IMR-90 (cell line): ENCODE data around the gene GPRC5D. TPM values are rescaled to one million over a fixed set of nuclear protein-coding genes. Genes with fewer than 3 reads are reported as not detected.

ENCODE experiments used
- ATAC-seq: fragments of 200-7000 bp; cut with Tn5 transposase; 2 replicates; pipeline ENCODE4 v1.9.1; 2020; ENCODE audit warnings: low read depth, mild to moderate bottlenecking, moderate library complexity
- BruUV-seq: library from RNA; stranded (reverse); fragments of 400-500 nt; replicated peaks from 2 replicates; lab custom pipeline; 2021; lab: Mats Ljungman, UMichigan
- CTCF ChIA-PET: fragments of 300-600 bp; formaldehyde crosslinking; extraction: SDS; loops from one replicate; lab custom pipeline; 2021; ENCODE audit warnings: antibody characterized with exemption; lab: Yijun Ruan, JAX
- POLR2A ChIA-PET: fragments of 300-600 bp; sonication (Branson Sonifier 250); formaldehyde crosslinking; loops from one replicate; lab custom pipeline; 2022; ENCODE audit warnings: antibody characterized with exemption; ENCODE audit not compliant: unreplicated experiment; lab: Charles Lee
- DNase-seq: peaks from one replicate; pipeline ENCODE4 v3.0.0; 2013
- H2AFZ ChIP-seq: replicated peaks from 2 replicates; pipeline ENCODE3; 2013; ENCODE audit warnings: low read length, mild to moderate bottlenecking; ENCODE audit not compliant: poor library complexity
- H2AK5ac ChIP-seq: 2 replicates; pipeline ENCODE4 v1.6.1; 2013; ENCODE audit warnings: low read depth, low read length, inconsistent platforms
- H2AK9ac ChIP-seq: replicated peaks from 2 replicates; pipeline ENCODE3; 2013; ENCODE audit warnings: mild to moderate bottlenecking, low read depth, low read length, moderate library complexity; ENCODE audit not compliant: poor library complexity
- H2BK120ac ChIP-seq: 2 replicates; pipeline ENCODE4 v1.6.1; 2013; ENCODE audit warnings: low read depth, low read length, inconsistent platforms
- H2BK15ac ChIP-seq: 3 replicates; pipeline ENCODE4 v1.6.1; 2013; ENCODE audit warnings: low read depth, low read length, inconsistent platforms
- H2BK20ac ChIP-seq: 2 replicates; pipeline ENCODE4 v1.6.1; 2013; ENCODE audit warnings: low read depth, mild to moderate bottlenecking, inconsistent platforms, low read length, moderate library complexity
- H2BK5ac ChIP-seq: 2 replicates; pipeline ENCODE4 v1.6.1; 2013; ENCODE audit warnings: mild to moderate bottlenecking, low read depth, low read length, inconsistent platforms; ENCODE audit not compliant: poor library complexity, severe bottlenecking
- H3K14ac ChIP-seq: replicated peaks from 2 replicates; pipeline ENCODE4 v1.6.1; 2013; ENCODE audit warnings: low read depth, low read length, inconsistent platforms
- H3K18ac ChIP-seq: 2 replicates; pipeline ENCODE4 v1.6.1; 2013; ENCODE audit warnings: low read depth, low read length, control low read depth
- H3K23ac ChIP-seq: 2 replicates; pipeline ENCODE4 v1.6.1; 2013; ENCODE audit warnings: low read depth, low read length, inconsistent platforms
- H3K27ac ChIP-seq: 2 replicates; pipeline ENCODE4 v1.5.1; 2013; ENCODE audit warnings: mild to moderate bottlenecking, control low read depth, low read length; ENCODE audit not compliant: insufficient read depth
- H3K27me3 ChIP-seq: 2 replicates; pipeline ENCODE4 v1.6.1; 2013; ENCODE audit warnings: low read length; ENCODE audit not compliant: control insufficient read depth, insufficient read depth
- H3K36me3 ChIP-seq: 2 replicates; pipeline ENCODE4 v1.6.1; 2013; ENCODE audit warnings: low read length, mixed read lengths; ENCODE audit not compliant: control insufficient read depth, insufficient read depth
- H3K4ac ChIP-seq: 2 replicates; pipeline ENCODE4 v1.6.1; 2013; ENCODE audit warnings: low read depth, low read length, inconsistent platforms
- H3K4me1 ChIP-seq: 2 replicates; pipeline ENCODE4 v1.6.1; 2013; ENCODE audit warnings: low read length, mixed read lengths; ENCODE audit not compliant: control insufficient read depth, insufficient read depth
- H3K4me2 ChIP-seq: 2 replicates; pipeline ENCODE4 v1.6.1; 2013; ENCODE audit warnings: low read depth, mild to moderate bottlenecking, control low read depth, low read length, moderate library complexity
- H3K4me3 ChIP-seq: 2 replicates; pipeline ENCODE4 v1.5.1; 2013; ENCODE audit warnings: low read depth, mild to moderate bottlenecking, control low read depth, low read length, moderate library complexity; ENCODE audit not compliant: insufficient read depth
- H3K56ac ChIP-seq: 2 replicates; pipeline ENCODE4 v1.6.1; 2013; ENCODE audit warnings: low read length, inconsistent platforms; ENCODE audit not compliant: insufficient read depth; ENCODE audit errors: extremely low read depth
- H3K79me1 ChIP-seq, 2 experiments: 2 replicates each; pipeline ENCODE4 v1.6.1; 2013; ENCODE audit warnings: low read length in 2 of 2, inconsistent platforms in 1 of 2, low read depth in 1 of 2
- H3K9ac ChIP-seq: 2 replicates; pipeline ENCODE4 v1.6.1; 2013; ENCODE audit warnings: low read depth, low read length, control low read depth
- H3K9me1 ChIP-seq: 2 replicates; pipeline ENCODE4 v1.6.1; 2013; ENCODE audit warnings: low read length, inconsistent platforms; ENCODE audit not compliant: insufficient read depth
- H3K9me3 ChIP-seq: 2 replicates; pipeline ENCODE4 v1.6.1; 2013; ENCODE audit warnings: low read length; ENCODE audit not compliant: control insufficient read depth, insufficient read depth
- H4K20me1 ChIP-seq: 2 replicates; pipeline ENCODE4 v1.6.1; 2013; ENCODE audit warnings: low read length, inconsistent platforms; ENCODE audit not compliant: insufficient read depth
- H4K5ac ChIP-seq: 2 replicates; pipeline ENCODE4 v1.6.1; 2013; ENCODE audit warnings: mild to moderate bottlenecking, low read depth, low read length, control low read depth
- H4K8ac ChIP-seq, 2 experiments: 2 replicates each; pipeline ENCODE4 v1.6.1; 2013; ENCODE audit warnings: low read depth in 2 of 2, low read length in 2 of 2, control low read depth in 1 of 2, inconsistent platforms in 1 of 2
- H4K91ac ChIP-seq: 2 replicates; pipeline ENCODE4 v1.6.1; 2013; ENCODE audit warnings: low read depth, low read length, inconsistent platforms; ENCODE audit not compliant: insufficient read depth
- BHLHE40 ChIP-seq: fragments of 150-350 bp; IDR thresholded peaks from 2 replicates; pipeline ENCODE4 v1.6.1; 2016; ENCODE audit warnings: mild to moderate bottlenecking, low read depth, low read length
- CHD1 ChIP-seq: IDR thresholded peaks from 2 replicates; pipeline ENCODE4 v1.6.1; 2012; ENCODE audit warnings: low read depth, low read length, improper control_type of control experiment
- CTCF ChIP-seq: conservative IDR thresholded peaks from 2 replicates; pipeline ENCODE4 v1.5.1; 2012; ENCODE audit warnings: mild to moderate bottlenecking, low read depth, low read length, improper control_type of control experiment
- ELK1 ChIP-seq: fragments of 150-350 bp; IDR thresholded peaks from 2 replicates; pipeline ENCODE4 v1.6.1; 2016; ENCODE audit warnings: low read depth, mild to moderate bottlenecking, low read length, moderate library complexity, borderline replicate concordance
- FOS ChIP-seq: fragments of 150-350 bp; IDR thresholded peaks from 2 replicates; pipeline ENCODE4 v1.6.1; 2016; ENCODE audit warnings: low read depth, low read length
- MAFK ChIP-seq: IDR thresholded peaks from 2 replicates; pipeline ENCODE4 v1.6.1; 2012; ENCODE audit warnings: low read depth, low read length, improper control_type of control experiment
- MXI1 ChIP-seq: IDR thresholded peaks from 2 replicates; pipeline ENCODE4 v1.6.1; 2012; ENCODE audit warnings: low read depth, mild to moderate bottlenecking, low read length, moderate library complexity, borderline replicate concordance
- NFE2L2 ChIP-seq: fragments of 150-350 bp; IDR thresholded peaks from 2 replicates; pipeline ENCODE4 v1.6.1; 2016; ENCODE audit warnings: low read depth, mild to moderate bottlenecking, low read length
- POLR2A ChIP-seq: IDR thresholded peaks from 2 replicates; pipeline ENCODE4 v1.6.1; 2012; ENCODE audit warnings: mild to moderate bottlenecking, low read depth, low read length
- RAD21 ChIP-seq: IDR thresholded peaks from 2 replicates; pipeline ENCODE4 v1.6.1; 2012; ENCODE audit warnings: low read length, improper control_type of control experiment
- RCOR1 ChIP-seq: IDR thresholded peaks from 2 replicates; pipeline ENCODE4 v1.6.1; 2012; ENCODE audit warnings: mild to moderate bottlenecking, low read length, improper control_type of control experiment; ENCODE audit not compliant: insufficient replicate concordance
- RFX5 ChIP-seq: IDR thresholded peaks from 2 replicates; pipeline ENCODE4 v1.8.0; 2012; ENCODE audit warnings: low read depth, mild to moderate bottlenecking, low read length, moderate library complexity
- USF2 ChIP-seq: fragments of 150-350 bp; IDR thresholded peaks from 2 replicates; pipeline ENCODE4 v1.6.1; 2017; ENCODE audit warnings: mild to moderate bottlenecking, antibody characterized with exemption, low read length, low read depth
- WGBS, 2 experiments: methylation state at CpG; one replicate each; pipeline versions ENCODE4 v1.1.5 to v1.1.7; 2013; ENCODE audit warnings: missing lambda C conversion rate in 2 of 2; ENCODE audit not compliant: insufficient read length in 1 of 2; ENCODE audit errors: extremely low coverage in 2 of 2; 5-methylcytosine and 5-hydroxymethylcytosine counted together
- dilution Hi-C: fragments of 300-500 bp; cut with HindIII; formaldehyde crosslinking; loops from one replicate; pipeline ENCODE4 v1.14.3; 2018; ENCODE audit warnings: low sequenced_read_pairs; ENCODE audit not compliant: unreplicated experiment
- in situ Hi-C: fragments of 300-500 bp; cut with MboI; formaldehyde crosslinking; loops from 3 replicates; pipeline ENCODE4 v1.14.3; 2019; ENCODE audit warnings: low sequenced_read_pairs, inconsistent platforms, mixed read lengths
- intact Hi-C: fragments of 100-400 bp; cut with micrococcal nuclease; formaldehyde crosslinking; loops from 2 replicates; pipeline ENCODE4 v1.10.0; 2022
- polyA plus RNA-seq, 3 experiments: library from polyadenylated mRNA; depleted of rRNA; stranded (reverse); fragments of >200 nt; gene quantifications; 2 replicates each; pipeline ENCODE4 v1.2.3, GENCODE V29; 2012; ENCODE audit warnings: low replicate concordance in 1 of 3
- total RNA-seq: library from RNA; depleted of rRNA; stranded (reverse); fragments of >200 nt; gene quantifications from 2 replicates; pipeline ENCODE4 v1.2.3, GENCODE V29; 2012

The GPRC5D gene
- total and polyA plus RNA-seq, 2 of the 4 experiments (the other 2 are of a cell fraction): not detected

- no peak overlapping the region for H2BK5ac ChIP-seq
- peak overlapping the region; percentile 2; the same call in 1 of the 2 replicates for H3K23ac ChIP-seq
- H3K9me3 ChIP-seq: no peaks in the 10 kb centered on the region
- ATAC-seq: peak; percentile 91
- peaks cover 8% of the 10 kb centered on the region for H3K9me1 ChIP-seq
- H3K27ac ChIP-seq: no peak overlapping the region
- H2AFZ ChIP-seq: peak overlapping the region; percentile 67
- no peak overlapping the region for H3K18ac ChIP-seq
- H4K20me1 ChIP-seq: peaks cover 7% of the 10 kb centered on the region
- dilution Hi-C loops (no loop called here), in situ Hi-C loops (loop anchor here (5.0 to 25.0 kb wide), 4 partner anchors 66 to 621 kb away; no protein-coding TSS in a partner anchor), intact Hi-C loops (loop anchor here (1.0 to 5.0 kb wide), 5 partner anchors 59 to 318 kb away; partner anchors contain the start of gene APOLD1)
- POLR2A ChIA-PET: interaction anchor here (0.7 kb wide), 1 partner anchor 78 kb away, joined by 3 read pairs; no protein-coding TSS in a partner anchor
- peaks cover 37% of the 10 kb centered on the region for H3K36me3 ChIP-seq
- H3K14ac ChIP-seq: no peak overlapping the region
- no peak overlapping the region; the same call in 2 of the 3 replicates for H2BK15ac ChIP-seq
- DNase-seq: peak; percentile 73
- H3K56ac ChIP-seq: no peak overlapping the region
- H3K4me1 ChIP-seq: peaks cover 10% of the 10 kb centered on the region
- H2BK120ac ChIP-seq: peak overlapping the region; percentile 45; the same call in 1 of the 2 replicates
- no TSS peak for BruUV-seq
- H2BK20ac ChIP-seq: peak overlapping the region; percentile 36; the same call in 1 of the 2 replicates
- peaks cover 15 to 54% of the 10 kb centered on the region in 2 experiments for H3K79me1 ChIP-seq
- peak overlapping the region; percentile 23; the same call in 1 of the 2 replicates for H2AK5ac ChIP-seq
- no peak overlapping the region for H3K4me3 ChIP-seq
- no peak overlapping the region for H3K9ac ChIP-seq
- peak overlapping the region in 1 of 2 experiments; percentile 9; a peak in 1 of 4 replicates for H4K8ac ChIP-seq
- H3K4ac ChIP-seq: peak overlapping the region; percentile 39
- CTCF ChIA-PET: interaction anchor here (0.5 to 2.1 kb wide), 9 partner anchors 41 to 257 kb away, joined by 3 to 5 read pairs (median 4); no protein-coding TSS in a partner anchor
- H3K4me2 ChIP-seq: no peak overlapping the region
- no peak overlapping the region for H4K5ac ChIP-seq
- H4K91ac ChIP-seq: no peak overlapping the region
- H2AK9ac ChIP-seq: peak overlapping the region; percentile 4
- WGBS, 2 experiments: 44% methylated on average over 4 of the region's 19 CpGs; no CpG with 5 or more reads in 1 of the 2 experiments
- no peaks in the 10 kb centered on the region for H3K27me3 ChIP-seq
- TF ChIP-seq RAD21: peak; percentile 97
- TF ChIP-seq RCOR1: no peak
- TF ChIP-seq POLR2A: peak; percentile 56
- no peak for TF ChIP-seq MAFK
- TF ChIP-seq ELK1: no peak
- no peak for TF ChIP-seq FOS
- TF ChIP-seq CHD1: no peak
- peak; percentile 95 for TF ChIP-seq CTCF
- no peak for TF ChIP-seq MXI1
- no peak for TF ChIP-seq BHLHE40
- TF ChIP-seq USF2: no peak
- no peak for TF ChIP-seq NFE2L2
- TF ChIP-seq RFX5: no peak
Observed at GRCh38 chr12:12916135-12916944, 35.6 kb downstream of the GPRC5D start.
